HG03558 (cell line): ENCODE measurements around the gene PLEKHA7.
A peak's percentile ranks its signal among the peaks of the same experiment; 100 is the strongest.

Source experiments
- ATAC-seq: cut with Tn5 transposase; IDR thresholded peaks from one replicate; pipeline ENCODE4 v1.9.1; 2021; ENCODE audit warnings: moderate number of reproducible peaks; ENCODE audit not compliant: unreplicated experiment; ENCODE audit errors: extremely low read depth

The PLEKHA7 gene

GRCh38 chr11:16799221-16799620 lies 215.0 kb downstream of the PLEKHA7 start:
- no peak for ATAC-seq

GRCh38 chr11:16797776-16798175 lies 216.4 kb downstream of the PLEKHA7 start:
- ATAC-seq = no peak

- ATAC-seq = no peak
Observed at GRCh38 chr11:16796311-16796710, 217.9 kb downstream of the PLEKHA7 start.

DNA sequence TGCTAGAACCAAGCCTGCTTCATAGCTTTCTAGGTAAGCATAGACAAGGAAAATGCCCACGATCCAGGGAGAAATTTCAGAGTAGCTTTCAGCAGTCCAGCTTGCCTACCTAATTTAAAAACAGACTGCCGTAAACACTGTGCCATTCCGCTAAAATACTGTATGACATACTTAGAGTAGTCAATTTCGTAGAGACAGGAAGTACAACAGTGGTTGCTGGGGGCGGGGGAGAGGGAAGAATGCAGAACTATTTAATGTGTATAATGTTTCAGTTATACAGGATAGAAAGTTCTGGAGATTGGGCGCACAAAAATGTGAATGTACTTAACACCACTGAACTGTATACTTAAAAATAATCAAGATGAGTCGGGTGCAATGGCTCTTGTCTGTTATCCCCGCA lies 219.1 kb downstream of the PLEKHA7 start:
- ATAC-seq = no peak

- no peak for ATAC-seq
Observed at GRCh38 chr11:16794047-16794818, 220.0 kb downstream of the PLEKHA7 start.

GRCh38 chr11:16793511-16793910 lies 220.7 kb downstream of the PLEKHA7 start:
- no peak for ATAC-seq

DNA sequence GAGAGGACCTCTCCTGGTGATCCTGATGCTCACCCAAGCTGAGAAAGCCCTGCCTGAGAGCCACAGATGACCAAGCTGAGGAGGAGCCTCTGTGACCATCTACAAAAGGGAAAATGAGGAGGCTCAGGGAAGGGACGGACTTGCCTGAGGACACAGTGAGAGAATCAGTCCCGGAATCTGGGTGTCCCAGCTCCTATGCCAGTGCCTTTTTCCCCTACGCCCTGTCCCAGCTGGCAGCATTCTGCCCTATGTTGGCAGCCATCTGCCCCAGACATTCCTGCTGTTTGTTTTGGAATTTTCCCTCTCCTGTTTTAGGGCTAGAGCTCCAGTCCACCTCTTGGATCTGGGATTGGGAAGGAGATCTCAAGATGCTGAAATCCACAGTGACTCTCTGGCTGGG lies 221.2 kb downstream of the PLEKHA7 start:
- no peak for ATAC-seq

DNA sequence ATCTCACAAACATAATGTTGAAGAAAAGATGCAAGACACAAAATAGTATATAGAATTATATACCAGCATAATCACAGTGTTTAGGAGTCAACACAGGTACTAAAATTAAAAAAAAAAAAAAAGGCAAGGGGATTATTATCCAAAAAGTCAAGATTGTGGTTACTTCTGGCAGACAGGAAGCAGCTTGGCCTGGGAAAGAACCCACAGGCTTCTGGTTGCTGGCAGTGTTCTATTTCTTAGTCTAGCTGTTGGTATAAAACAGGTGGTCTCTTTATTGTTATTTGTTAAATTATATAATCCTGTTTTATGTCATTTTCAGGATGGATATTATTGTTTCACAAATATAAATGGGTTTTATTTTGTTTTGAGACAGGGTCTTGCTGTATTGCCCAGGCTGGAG lies 221.8 kb downstream of the PLEKHA7 start:
- no peak for ATAC-seq

DNA sequence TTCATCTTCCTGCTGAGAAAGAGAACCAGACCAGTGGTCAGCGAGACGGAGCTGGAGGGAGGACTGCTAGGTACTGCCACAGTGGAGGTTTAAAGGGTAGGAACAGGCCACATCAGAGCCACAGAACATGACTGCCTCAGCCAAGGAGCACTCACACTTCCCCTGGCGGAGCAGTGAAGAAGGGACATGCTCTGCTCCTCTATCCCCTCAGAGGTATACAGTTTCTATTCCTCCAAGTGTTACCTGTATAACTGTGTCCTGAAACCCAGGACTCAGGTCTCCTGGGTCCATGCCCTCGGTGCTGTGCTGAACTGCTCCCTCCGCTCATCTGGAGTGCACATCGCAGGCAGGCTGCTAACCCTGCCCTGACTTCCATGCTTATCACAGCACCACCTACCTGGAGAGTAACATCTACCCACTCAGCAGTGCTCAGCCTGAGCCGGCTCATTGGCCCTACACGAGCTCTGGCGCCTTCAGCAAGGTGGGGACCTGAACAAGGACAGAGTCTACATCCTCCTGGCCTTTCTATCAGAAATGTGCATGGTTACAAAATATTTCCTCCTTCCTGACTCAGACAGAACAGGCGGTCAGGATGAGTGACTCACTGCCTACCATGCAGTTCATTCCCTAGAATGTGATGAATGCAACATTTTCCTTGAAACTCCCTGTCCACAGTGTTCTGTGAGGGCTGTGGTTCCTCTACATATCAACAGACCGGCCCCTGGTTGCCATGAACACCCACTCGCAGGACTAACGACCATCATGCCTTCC lies 222.8 kb downstream of the PLEKHA7 start:
- ATAC-seq = no peak

DNA sequence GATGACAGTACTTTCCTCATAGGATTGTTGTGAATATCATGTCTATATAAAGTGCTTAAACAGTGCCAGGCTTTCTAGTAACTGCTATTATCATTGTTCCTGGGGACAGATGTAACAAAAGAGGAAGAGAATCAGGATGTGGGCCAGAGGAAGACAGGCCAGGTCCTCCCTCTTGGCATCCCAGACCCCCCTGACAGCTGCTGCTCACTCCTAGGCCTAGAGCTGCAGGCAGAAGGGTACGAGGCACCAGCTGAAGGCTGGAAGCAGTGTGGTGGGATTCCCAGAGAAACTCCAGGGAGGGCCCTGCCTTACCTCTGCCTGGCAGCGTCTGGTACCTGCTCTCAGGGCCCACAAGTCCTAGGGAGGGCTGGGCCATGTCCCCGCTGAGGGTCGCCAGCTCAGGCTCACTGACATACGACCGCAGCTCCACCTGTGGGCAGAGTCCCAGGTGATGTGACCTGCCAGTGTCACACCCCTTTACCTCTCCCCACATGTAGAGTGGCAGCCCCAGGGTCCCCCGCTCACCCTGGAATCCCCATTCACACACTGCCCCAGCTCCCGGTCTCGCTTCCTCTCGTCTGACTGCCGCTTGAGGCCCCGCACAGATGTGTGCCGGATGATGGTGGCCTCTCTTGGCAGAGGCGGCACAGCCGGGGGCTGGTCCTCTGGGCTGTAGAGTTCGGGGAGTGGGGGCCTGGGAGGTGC lies 223.6 kb downstream of the PLEKHA7 start:
- ATAC-seq = no peak

DNA sequence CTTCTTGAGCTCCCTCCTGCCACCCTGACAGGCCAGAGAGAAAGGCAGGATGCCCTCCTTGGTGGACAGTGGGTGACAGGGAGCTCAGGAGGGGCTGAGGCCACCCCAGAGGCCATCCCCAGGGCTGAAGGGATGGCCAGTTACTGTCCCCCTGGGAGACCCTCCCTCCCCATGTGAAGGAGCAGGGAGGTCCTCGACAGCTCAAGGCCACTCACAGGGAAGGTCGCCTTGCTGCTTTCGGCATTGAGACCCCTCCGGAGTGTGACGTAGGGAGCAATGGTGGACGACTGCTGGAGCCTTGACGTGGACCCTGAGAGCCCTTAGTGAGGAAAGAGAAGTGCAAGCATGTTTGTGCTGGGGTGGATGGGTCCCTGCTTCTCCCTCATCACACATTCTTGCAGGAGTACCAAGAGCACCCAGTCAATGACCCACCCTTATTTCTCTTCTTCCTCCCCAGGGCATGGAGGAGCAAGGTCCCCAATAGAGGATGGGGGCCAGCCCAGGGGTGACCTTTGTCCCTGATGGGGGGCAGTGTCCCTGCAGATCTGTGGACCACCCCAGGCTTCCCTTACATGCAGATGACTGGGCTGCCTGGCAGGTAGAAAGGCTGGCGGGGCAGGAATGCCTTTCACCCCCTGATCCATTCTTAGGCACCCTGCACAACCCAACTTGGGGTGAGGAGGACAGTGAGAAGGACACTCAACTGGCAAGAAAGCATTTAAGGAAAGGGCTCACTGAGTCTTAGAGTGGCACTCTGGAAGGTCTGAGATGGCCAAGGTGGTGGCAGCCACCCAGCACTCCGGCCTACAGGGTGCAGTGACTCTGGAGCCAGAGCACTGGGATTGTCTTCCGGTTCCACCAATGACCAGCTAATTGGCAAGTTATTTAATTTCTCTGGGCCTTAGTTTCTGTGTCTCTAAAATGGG lies 224.4 kb downstream of the PLEKHA7 start:
- no peak for ATAC-seq

DNA sequence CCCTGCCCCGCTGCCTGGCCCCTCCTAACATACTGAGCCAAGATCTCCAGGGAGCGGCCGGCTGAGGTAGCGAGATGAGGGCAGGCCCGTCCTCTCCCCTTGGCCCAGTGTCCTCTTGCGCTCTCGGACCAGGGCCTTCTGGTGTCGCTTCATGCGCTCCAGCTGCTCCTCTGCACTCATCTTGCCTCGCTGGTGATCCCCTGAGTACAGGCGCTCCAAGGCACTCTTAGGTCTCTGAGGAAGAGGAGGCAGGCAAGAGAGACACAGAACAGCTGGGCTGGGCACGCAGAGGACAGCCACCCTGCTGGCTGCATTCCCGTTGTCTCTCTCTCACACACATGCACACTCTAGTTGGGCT lies 225.2 kb downstream of the PLEKHA7 start:
- ATAC-seq = no peak

GRCh38 chr11:16788141-16789062 lies 225.8 kb downstream of the PLEKHA7 start:
- ATAC-seq = no peak

GRCh38 chr11:16787035-16787742 lies 227.0 kb downstream of the PLEKHA7 start:
- ATAC-seq = no peak

DNA sequence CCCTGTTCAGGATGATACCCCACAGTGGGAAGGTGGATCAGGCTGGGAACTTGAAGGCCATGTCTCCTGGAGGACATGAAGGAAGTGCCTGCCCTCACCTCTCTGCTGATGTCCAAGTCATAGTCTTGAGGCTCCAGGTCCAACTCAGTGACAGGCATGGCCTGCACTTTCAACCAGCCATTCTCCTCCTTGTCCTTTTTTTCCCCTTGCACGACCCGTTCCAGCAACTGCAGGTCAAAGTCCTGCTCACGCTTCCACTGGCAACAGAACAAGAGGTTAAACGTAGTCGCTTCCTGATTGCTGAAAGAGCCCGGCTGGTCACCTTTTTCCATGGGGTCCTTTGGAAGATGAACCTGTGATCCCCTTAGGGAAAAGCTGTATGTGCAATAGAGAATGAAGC lies 228.1 kb downstream of the PLEKHA7 start:
- no peak for ATAC-seq

DNA sequence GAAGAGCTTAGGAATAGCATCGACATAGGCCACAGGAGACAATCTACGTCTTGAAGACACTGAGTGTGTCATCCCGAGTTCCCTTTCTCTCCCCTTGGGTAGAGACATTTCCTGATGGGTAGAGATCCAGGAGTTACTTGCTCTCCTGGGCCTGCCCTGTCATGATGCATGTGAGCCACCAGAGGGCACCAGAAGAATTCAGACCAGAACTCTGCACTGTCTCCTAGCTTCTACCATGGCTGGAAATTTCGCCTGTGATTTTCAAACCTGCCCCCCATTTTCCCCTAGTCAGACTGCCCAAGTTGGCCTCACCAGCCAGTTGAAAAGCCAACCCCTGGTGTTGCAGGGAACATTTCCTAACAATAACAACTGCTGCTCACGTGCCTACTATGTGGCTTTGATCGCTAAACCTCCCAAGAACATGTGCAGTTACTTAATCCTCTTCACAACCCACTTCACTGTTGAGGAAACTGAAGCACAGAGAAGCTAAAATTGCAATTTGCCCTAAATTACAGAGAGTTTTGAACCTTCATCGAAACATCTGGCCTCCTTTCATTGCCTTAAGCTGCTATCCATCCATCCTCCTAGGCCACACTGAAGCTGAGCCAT lies 228.6 kb downstream of the PLEKHA7 start:
- ATAC-seq = peak; percentile 67

DNA sequence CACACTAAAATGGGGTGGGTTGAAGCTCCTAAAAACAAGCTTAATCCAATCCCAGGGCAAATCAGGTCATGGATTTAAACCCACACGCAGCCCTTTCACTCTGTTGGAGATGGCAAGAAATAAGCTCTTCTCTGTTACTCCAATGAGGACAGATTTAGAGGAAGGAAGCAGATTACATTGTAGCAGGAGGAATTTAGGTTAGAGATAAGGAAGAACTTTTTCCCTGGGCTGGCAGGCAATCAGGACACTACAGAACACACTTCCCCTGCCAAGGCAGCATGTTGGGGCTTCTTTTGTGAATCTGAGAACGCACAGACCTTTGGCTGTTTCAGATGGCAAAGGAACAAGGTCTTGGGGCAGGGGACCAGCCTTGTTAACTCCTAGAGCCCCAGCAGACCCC lies 229.5 kb downstream of the PLEKHA7 start:
- ATAC-seq = no peak

DNA sequence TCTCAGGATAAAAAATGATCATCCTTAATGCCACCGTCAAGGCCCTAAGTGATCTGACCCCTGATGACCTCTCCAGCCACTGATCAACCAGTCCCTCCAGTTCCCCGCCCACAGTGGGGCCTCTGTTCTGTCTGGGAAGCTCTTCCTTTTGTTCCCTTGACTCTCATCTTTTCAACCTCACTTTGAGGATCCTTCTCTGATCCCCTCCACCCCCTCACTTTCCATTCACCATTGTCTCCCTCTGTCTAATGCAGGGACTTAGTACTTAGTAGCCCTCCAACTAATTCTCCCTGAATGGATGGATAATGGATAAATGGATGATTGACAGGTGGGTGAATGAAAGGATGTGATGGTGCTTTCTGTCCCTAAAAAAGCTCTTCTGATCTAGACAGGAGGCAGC lies 230.1 kb downstream of the PLEKHA7 start:
- ATAC-seq = no peak
